ACHN (cell line): ENCODE data around the gene UBE3C.
"Not testable (repeated sequence)": the region's sequence is repeated elsewhere in the genome, so short reads cannot be mapped to it uniquely, and the experiment has no call there.

ENCODE experiments used
- DNase-seq: peaks from one replicate; pipeline ENCODE4 v3.0.0-alpha.2; 2015
- in situ Hi-C: cut with HindIII; loops from 2 replicates; pipeline ENCODE4 v1.10.0; 2017; ENCODE audit warnings: low sequenced_read_pairs, low pct_ligation_motif_present, low pct_unique_long_range_greater_than_20kb

Gene UBE3C

GRCh38 chr7:157138424-157139110, at the start of gene UBE3C:
Gene UBE3C, plus strand, starts transcription at chr7:157138926. Its CDS starts 347 bp downstream, at chr7:157139273.
- in situ Hi-C loops: no loop called here
- peak; percentile 96 for DNase-seq

GRCh38 chr7:157089100-157089610, 49.6 kb upstream of the UBE3C start:
- in situ Hi-C loops: no loop called here
- DNase-seq: no peak

- in situ Hi-C loops: no loop called here
- DNase-seq: no peak
These were observed 48.1 kb upstream of the UBE3C start for GRCh38 chr7:157090485-157091165.

DNA sequence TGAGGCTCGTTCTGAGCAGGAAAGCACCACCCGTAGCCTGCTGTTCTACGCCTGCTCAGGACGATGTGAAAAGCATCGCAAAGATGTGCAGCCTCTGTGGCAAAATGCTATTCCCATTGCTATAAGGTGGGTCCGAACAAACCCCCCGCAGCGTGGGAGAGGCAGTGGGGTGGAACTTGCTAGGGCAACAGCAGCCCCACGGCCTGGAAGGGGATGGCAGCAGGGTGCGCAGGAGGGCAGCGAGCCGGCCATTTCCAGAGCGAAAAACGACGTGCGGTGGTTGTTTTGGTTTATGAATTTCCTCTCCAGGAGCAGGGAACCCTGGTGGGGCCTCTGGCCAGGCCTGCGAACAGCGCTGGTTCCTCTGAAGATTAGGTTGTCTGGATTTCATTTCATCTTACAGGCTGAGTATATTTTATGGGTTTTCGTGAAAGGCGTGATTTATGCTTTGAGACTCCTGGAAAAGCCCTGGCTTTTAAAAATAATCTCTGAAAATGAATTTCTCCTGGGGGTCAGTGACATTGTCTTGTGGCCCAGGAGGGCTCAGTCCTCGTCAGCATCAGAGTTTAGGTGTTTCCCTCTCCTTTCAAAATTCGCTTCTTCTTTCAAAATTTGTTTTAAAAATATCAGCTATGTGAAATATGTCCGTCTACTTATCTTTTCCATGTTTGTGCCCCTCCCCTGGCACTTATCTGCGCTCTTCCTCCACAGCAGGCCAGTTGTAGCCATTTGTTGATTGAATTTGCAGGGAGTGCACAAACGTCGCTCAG, 42.3 kb upstream of the UBE3C start:
- in situ Hi-C loops: no loop called here
- no peak for DNase-seq

- in situ Hi-C loops: no loop called here
These were observed 41.7 kb upstream of the UBE3C start for GRCh38 chr7:157097056-157097329.

DNA sequence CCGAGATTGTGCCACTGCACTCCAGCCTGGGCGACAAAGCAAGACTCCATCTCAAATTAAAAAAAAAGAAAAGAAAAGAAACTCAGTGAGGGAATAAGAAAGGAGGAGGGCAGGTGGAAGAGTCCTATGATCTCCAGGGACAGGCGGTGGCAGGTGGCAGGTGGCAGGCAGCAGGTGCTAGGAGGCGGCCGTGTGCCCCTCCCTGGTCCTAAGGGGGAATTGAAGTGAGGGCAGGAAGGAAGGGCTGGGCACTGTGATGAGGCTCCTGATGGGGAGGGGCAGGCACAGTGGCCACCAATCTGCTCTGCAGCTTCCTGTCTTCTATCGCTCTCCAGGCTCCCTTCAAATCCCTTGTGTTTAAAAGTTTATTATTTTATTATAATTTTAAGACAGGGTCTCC, 41.2 kb upstream of the UBE3C start:
- in situ Hi-C loops: no loop called here
- no peak for DNase-seq

More at GRCh38 chr7:157097056-157097329, 41.7 kb upstream of the UBE3C start:
- DNase-seq: no peak

- DNase-seq, in situ Hi-C loops: not testable (repeated sequence)
These were observed 38.7 kb upstream of the UBE3C start for GRCh38 chr7:157100005-157100404.

DNA sequence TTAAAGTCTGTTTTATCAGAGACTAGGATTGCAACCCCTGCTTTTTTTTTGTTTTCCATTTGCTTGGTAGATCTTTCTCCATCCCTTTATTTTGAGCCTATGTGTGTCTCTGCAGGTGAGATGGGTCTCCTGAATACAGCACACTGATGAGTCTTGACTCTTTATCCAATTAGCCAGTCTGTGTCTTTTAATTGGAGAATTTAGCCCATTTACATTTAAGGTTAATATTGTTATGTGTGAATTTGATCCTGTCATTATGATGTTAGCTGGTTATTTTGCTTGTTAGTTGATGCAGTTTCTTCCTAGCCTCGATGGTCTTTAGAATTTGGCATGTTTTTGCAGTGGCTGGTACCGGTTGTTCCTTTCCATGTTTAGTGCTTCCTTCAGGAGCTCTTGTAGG, 35.1 kb upstream of the UBE3C start:
- DNase-seq, in situ Hi-C loops: not testable (repeated sequence)

- no peak for DNase-seq
- in situ Hi-C loops: no loop called here
These were observed 27.4 kb upstream of the UBE3C start for GRCh38 chr7:157111311-157111710.

- in situ Hi-C loops: no loop called here
These were observed 26.0 kb upstream of the UBE3C start for GRCh38 chr7:157112706-157113105.

GRCh38 chr7:157113607-157114006, 25.1 kb upstream of the UBE3C start:
- in situ Hi-C loops: no loop called here

More at GRCh38 chr7:157112706-157113105, 26.0 kb upstream of the UBE3C start:
- no peak for DNase-seq

GRCh38 chr7:157116762-157117161, 22.0 kb upstream of the UBE3C start:
- in situ Hi-C loops: no loop called here

More at GRCh38 chr7:157113607-157114006, 25.1 kb upstream of the UBE3C start:
- no peak for DNase-seq

DNA sequence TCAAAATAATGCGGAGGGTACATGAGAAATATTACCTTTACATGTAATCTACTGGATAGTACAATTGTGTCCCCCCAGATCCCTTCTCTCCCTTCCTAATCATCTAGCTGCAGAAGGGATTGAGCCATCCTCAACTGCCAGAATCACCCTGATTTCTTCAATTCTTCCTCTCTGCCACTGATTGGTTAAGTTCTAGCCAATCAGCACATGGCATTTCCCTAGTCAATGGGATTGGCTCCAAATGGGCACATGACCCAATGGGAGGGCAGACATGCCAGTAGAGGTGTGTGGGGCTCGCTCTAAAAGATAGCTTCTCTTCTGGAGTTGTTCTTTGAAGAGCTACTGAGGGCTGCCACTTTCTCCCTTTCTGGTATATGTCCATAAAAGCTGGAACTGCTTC, 20.9 kb upstream of the UBE3C start:
- no peak for DNase-seq
- in situ Hi-C loops: no loop called here

More at GRCh38 chr7:157116762-157117161, 22.0 kb upstream of the UBE3C start:
- DNase-seq: no peak

GRCh38 chr7:157120181-157120580, 18.5 kb upstream of the UBE3C start:
- in situ Hi-C loops: no loop called here
- DNase-seq: no peak

- in situ Hi-C loops: no loop called here
- DNase-seq: no peak
These were observed 17.5 kb upstream of the UBE3C start for GRCh38 chr7:157121184-157121715.

DNA sequence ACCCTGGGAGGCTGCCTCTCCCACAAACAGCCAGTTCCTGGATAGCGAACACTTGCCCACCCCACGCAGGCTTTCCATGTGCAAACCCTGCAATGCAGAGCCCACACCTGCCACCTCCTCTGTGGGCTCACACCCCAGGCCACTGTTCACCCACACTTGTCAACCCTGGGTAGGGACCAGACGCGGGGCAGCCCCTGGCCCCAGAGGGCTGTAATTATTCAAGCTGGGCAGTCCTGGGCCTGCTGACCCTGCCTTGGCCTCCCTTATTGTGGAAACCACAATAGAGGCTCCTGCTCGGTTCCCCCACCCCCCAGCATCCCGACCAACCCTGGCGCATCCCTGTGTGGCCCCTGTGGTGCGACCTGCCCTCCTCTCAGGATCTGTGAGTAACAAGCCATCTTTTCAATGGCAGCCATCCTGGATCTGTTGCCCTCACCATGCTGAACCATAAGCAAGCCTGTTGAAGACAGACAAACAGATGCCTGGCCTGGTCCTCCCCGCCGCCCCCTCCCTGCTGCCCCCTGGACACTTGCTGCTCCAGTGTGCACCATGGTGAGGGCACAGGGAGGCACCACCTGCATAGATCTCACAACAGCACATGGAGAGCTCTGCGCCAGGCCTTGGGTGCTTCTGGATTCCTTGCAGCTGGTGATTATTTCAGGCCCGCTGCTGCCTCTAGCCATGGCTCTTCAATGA, 15.8 kb upstream of the UBE3C start:
- in situ Hi-C loops: no loop called here
- DNase-seq: no peak

GRCh38 chr7:157124690-157125089, 14.0 kb upstream of the UBE3C start:
- DNase-seq: no peak
- in situ Hi-C loops: no loop called here

DNA sequence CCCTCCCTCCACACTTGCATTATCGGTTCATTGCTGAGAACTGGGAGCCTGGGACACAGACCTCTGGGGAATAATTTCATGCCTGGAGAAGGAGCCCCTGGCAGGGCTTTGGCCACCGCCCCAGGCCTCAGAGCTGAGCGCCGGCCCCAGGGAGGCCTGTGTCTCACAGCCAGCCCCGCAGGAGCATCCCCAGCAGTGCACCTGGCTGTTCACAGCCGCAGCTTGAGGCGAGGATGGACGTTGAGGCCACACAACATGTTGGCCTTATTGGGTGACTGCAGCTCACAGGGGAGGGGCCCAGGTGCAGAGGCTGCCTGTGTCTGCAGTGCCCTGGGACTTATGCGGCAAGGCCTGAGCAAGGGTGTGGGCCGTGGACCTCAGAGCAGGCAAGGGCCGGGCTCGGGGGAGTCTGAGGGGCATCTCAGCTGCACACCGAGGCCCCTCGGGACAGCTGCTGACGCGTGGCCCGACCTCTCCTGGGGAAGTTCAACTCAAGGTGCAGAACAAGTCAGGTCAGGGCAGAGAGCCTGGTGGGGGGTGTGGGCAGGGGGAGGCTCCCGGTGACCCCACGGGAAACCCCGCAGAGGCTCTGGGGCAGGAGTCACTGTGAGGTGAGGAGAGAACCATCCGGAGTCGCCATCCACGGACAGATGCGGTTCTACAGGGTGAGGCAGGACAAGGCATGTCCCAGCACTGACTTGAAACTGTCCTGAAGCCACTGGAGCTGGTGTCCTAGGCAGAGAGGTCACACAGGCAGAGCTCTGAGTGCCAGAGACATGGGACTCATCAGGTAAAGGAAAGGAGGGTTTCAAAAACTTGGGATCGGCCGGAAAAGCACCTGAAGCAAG, 13.1 kb upstream of the UBE3C start:
- in situ Hi-C loops: no loop called here

More for the DNA sequence above, 13.1 kb upstream of the UBE3C start:
- no peak for DNase-seq
